Body of pancreas (tissue), 4 donors: ENCODE data around the gene GABRA6.
"Not testable (repeated sequence)": the region's sequence is repeated elsewhere in the genome, so short reads cannot be mapped to it uniquely, and the experiment has no call there.

Source experiments
- CTCF ChIP-seq, 7 experiments: fragments of 450-650 bp in 4 of 7; fragments of 200-600 bp in 3 of 7; sonication (generic) in 3 of 7; IDR thresholded peaks; one replicate each; pipeline ENCODE4 v1.5.1; 2016 to 2019; ENCODE audit warnings: antibody characterized with exemption in 7 of 7
- POLR2A ChIP-seq, 3 donors: fragments of 450-650 bp; IDR thresholded peaks; one replicate each; pipeline ENCODE4 v1.6.1; 2016; ENCODE audit warnings: antibody characterized with exemption in 3 of 3, mild to moderate bottlenecking in 2 of 3

GRCh38 chr5:161651926-161652325 is 33.6 kb upstream of the GABRA6 start:
- TF ChIP-seq CTCF, POLR2A (IDR thresholded peaks at IDR 0.05): not testable (repeated sequence)
